ENCODE results near the gene CCDC171.

DNA sequence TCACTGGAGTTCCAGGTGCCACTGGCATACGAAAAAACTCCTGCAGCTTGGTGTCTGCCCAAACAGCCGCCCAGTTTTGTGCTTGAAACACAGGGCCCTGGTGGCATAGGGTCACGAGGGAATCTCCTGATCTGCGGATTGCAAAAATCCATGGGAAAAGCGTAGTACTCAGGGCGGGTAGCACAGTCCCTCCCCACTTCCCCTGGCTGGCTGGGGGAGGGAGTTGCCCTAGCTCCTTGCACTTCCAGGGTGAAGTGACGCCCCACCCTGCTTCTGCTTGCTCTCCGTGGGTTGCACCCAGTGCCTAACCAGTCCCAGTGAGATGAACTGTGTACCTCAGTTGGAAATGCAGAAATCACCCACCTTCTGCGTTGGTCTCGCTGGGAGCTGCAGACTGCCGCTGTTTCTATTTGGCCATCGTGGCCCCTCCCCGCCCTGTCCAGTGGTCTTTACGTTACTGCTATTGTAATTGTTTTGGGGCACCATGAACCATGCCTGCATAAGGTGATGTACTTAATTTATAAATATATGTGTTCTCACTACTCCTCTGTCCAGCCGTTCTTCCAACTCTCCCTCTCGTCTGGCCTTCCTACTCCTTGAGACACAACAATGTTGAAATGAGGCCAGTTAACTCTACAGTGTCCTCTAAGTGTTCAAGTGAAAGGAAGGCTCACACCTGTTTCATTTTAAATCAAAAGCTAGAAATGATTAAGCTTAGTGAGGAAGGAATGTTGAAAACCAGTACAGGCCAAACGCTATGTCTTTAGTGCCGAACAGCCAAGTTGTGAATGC lies 65.9 kb downstream of the CCDC171 start:
- TF ChIP-seq RAD21 (IDR thresholded peaks at IDR 0.05; ENCODE audit: low read depth) (no peak), NFIC (IDR thresholded peaks at IDR 0.05) (no peak), YY1 (IDR thresholded peaks at IDR 0.05; ENCODE audit: low read depth) (no peak), TCF12 (IDR thresholded peaks at IDR 0.05; ENCODE audit: low read depth) (no peak), CREB1 (IDR thresholded peaks at IDR 0.05; ENCODE audit: low read depth) (no peak), REST (IDR thresholded peaks at IDR 0.05; ENCODE audit: low read depth) (no peak), EP300 (IDR thresholded peaks at IDR 0.05; ENCODE audit: borderline replicate concordance) (no peak), TEAD4 (IDR thresholded peaks at IDR 0.05) (no peak), FOXM1 (IDR thresholded peaks at IDR 0.05; ENCODE audit: borderline replicate concordance, low read depth) (no peak), EGR1 (IDR thresholded peaks at IDR 0.05) (no peak)
